Left renal pelvis (tissue), 4 donors: ENCODE data around the gene CD200R1. TPM values are rescaled to one million over a fixed set of nuclear protein-coding genes. Genes with fewer than 3 reads are reported as not detected.

ENCODE experiments used
- DNase-seq, 4 donors: peaks; one replicate each; pipeline ENCODE4 v3.0.0-alpha.2; 2013; ENCODE audit warnings: low read depth in 4 of 4, low spot score in 3 of 4
- polyA plus RNA-seq, 4 donors: library from polyadenylated mRNA; unstranded; fragments of 120-200 nt; gene quantifications; one replicate each; pipeline ENCODE4 v1.2.1, GENCODE V29; 2013; ENCODE audit not compliant: insufficient read length in 4 of 4

Gene CD200R1
- polyA plus RNA-seq, 4 donors = 0.60 to 3.7 (median 1.5) TPM

- no peak for DNase-seq
Measured at GRCh38 chr3:112894258-112894657, 80.6 kb downstream of the CD200R1 start.

DNA sequence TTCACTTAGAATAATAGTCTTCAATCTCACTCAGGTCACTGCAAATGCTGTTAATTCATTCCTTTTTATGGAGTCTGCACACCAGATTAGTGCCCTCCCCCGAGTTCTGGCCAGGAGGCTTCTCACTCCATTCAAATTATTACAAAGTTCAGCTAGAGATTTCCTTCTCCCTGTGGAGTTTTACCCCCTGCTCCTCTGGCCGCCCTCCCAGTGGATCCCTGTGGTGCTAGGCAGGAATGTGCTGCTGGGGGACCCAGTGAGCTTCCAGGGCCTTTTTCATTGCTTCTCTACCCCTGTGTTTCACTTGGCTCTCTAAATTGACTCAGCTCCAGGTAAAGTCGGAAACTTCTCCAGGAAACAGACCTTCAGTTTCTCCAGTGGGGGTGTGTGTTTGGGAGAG is 85.5 kb downstream of the CD200R1 start:
- DNase-seq = no peak

GRCh38 chr3:112888381-112889085 is 86.4 kb downstream of the CD200R1 start:
- DNase-seq = no peak

GRCh38 chr3:112884678-112885290 is 90.1 kb downstream of the CD200R1 start:
- no peak for DNase-seq

- no peak for DNase-seq
Measured at GRCh38 chr3:112881891-112882290, 93.0 kb downstream of the CD200R1 start.

DNA sequence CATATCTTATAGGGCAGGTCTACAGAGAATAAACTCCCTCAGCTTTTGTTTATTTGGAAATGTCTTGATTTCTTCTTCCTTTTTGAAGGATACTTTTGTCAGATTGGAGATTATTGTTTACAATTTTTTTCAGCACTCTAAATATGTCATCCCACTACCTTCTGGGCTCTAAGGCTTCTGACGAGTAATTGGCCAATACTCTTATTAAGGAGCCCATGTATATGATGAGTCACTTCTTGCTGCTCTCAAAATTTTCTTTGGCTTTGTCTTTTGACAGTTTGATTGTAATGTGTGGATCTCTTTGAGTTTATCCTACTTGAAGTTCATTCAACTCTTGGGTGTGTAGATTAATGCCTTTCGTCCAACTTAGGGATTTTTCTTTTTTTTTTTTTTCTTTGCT is 99.3 kb downstream of the CD200R1 start:
- DNase-seq = no peak

GRCh38 chr3:112874725-112875124 is 100.2 kb downstream of the CD200R1 start:
- DNase-seq = no peak

DNA sequence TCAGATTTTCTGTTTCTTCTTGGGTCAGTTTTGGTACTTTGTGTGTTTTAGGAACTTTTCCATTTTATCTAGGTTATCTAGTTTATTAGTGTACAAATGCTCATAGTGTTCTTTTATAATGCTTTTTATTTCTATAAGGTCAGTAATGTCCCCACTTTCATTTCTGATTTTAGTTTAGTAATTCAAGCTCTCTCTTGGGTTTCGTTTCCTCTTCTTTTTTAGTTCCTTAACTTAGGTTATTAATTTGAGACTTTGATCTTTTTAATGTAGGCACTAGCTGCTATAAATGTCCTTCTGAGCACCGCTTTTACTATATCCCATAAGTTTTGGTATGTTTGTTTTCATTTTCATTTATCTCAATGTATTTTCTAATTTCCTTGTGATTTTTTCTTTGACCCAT is 101.3 kb downstream of the CD200R1 start:
- DNase-seq = no peak

DNA sequence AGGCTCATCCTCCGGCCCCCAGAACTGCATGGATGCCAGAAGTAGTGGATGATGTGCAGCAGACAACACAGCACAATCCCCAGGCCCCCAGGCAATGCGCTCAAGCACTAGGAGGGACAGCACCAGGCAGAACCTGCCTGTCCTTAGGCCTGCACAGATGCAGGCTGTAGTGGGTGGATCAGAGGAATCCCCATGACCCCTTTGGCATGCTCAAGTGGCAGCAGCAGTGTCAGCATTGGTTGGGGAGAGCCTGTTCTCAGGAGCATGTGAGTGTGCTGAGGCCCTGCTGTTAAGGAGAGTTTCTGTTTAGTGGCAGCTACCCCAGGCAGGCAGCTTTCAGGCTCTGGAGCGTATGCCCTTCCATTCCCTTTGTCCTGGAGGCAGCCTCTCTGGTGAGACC is 103.2 kb downstream of the CD200R1 start:
- DNase-seq = no peak

Other genes starting within 250 kb of the CD200R1 start
- not detected for gene CD200R1L, start 128.2 kb downstream of the CD200R1 start, polyA plus RNA-seq
- 10 to 100 TPM; 21.0 to 25.4 (median 23.1) TPM for gene GTPBP8, start 15.9 kb upstream of the CD200R1 start, polyA plus RNA-seq
- gene BOC, start 236.5 kb upstream of the CD200R1 start, polyA plus RNA-seq = 100 to 1,000 TPM in 1 of 4 donors, 10 to 100 TPM in 3; 26.0 to 167 (median 34.6) TPM